ENCODE results near the gene ARHGAP24. TPM values are rescaled to one million over a fixed set of nuclear protein-coding genes. Genes with fewer than 3 reads are reported as not detected.

Gene ARHGAP24
- total RNA-seq, 1 experiment from 2014 or later, result 2.1 TPM

- no peaks in the 10 kb centered on the region for H3K4me1 Mint-ChIP-seq
- no peak overlapping the region for H3K4me3 Mint-ChIP-seq
- ChIA-PET CTCF (no interaction called here), POLR2A (no interaction called here)
- no peak for ATAC-seq
- no peaks in the 10 kb centered on the region for H3K9me3 Mint-ChIP-seq
- H3K36me3 Mint-ChIP-seq, result no peaks in the 10 kb centered on the region
- DNase-seq (ENCODE audit: low spot score), result no peak
- H3K27ac Mint-ChIP-seq, result no peak overlapping the region
- no peaks in the 10 kb centered on the region for H3K27me3 Mint-ChIP-seq (ENCODE audit: low read depth)
- TF ChIP-seq HMGA2 (CRISPR knock-in tag; IDR thresholded peaks at IDR 0.05) (no peak), CBFB (CRISPR knock-in tag; IDR thresholded peaks at IDR 0.05; ENCODE audit: low read depth) (no peak), ATF1 (CRISPR knock-in tag; IDR thresholded peaks at IDR 0.05) (no peak), ZNF671 (CRISPR knock-in tag; IDR thresholded peaks at IDR 0.05) (no peak), JUN (CRISPR knock-in tag; IDR thresholded peaks at IDR 0.05) (no peak), ETV6 (CRISPR knock-in tag; IDR thresholded peaks at IDR 0.05) (no peak), EMX1 (CRISPR knock-in tag; IDR thresholded peaks at IDR 0.05) (no peak), ZNF121 (CRISPR knock-in tag; IDR thresholded peaks at IDR 0.05) (no peak)
- TF ChIP-seq, protein P1, sequence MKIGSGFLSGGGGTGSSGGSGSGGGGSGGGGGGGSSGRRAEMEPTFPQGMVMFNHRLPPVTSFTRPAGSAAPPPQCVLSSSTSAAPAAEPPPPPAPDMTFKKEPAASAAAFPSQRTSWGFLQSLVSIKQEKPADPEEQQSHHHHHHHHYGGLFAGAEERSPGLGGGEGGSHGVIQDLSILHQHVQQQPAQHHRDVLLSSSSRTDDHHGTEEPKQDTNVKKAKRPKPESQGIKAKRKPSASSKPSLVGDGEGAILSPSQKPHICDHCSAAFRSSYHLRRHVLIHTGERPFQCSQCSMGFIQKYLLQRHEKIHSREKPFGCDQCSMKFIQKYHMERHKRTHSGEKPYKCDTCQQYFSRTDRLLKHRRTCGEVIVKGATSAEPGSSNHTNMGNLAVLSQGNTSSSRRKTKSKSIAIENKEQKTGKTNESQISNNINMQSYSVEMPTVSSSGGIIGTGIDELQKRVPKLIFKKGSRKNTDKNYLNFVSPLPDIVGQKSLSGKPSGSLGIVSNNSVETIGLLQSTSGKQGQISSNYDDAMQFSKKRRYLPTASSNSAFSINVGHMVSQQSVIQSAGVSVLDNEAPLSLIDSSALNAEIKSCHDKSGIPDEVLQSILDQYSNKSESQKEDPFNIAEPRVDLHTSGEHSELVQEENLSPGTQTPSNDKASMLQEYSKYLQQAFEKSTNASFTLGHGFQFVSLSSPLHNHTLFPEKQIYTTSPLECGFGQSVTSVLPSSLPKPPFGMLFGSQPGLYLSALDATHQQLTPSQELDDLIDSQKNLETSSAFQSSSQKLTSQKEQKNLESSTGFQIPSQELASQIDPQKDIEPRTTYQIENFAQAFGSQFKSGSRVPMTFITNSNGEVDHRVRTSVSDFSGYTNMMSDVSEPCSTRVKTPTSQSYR (CRISPR knock-in tag; IDR thresholded peaks at IDR 0.05), result no peak
These were observed 241.2 kb downstream of the ARHGAP24 start for GRCh38 chr4:85715991-85716737.

DNA sequence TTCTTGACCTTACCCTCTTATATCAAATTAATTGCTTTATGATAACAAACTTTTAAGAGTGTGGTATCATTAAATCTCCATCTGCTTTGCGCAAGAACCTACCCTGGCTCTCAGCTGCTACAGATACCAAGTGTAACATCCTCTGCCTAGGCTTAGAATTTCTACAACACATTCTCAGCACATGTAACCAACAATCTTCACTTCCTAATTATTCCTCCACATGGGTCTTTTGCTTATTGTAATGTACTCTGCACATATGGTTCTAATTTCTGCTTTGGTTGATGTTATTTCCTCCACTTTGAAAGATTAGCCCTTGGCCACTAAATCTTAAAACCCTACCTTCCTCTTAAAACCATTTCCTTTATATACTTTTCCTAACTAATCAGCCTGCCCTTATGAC, 242.4 kb downstream of the ARHGAP24 start:
- ATAC-seq (no peak), DNase-seq (ENCODE audit: low spot score) (no peak)
- no peaks in the 10 kb centered on the region for H3K4me1 Mint-ChIP-seq
- ChIA-PET POLR2A (no interaction called here), CTCF (no interaction called here)
- TF ChIP-seq NR1H2 (CRISPR knock-in tag; IDR thresholded peaks at IDR 0.05), result no peak
- no peak for TF ChIP-seq RELA (CRISPR knock-in tag; IDR thresholded peaks at IDR 0.05; ENCODE audit: borderline replicate concordance)
- TF ChIP-seq IRF1 (CRISPR knock-in tag; IDR thresholded peaks at IDR 0.05), result no peak
- no peak for TF ChIP-seq FOXP1 (CRISPR knock-in tag; IDR thresholded peaks at IDR 0.05; ENCODE audit: borderline replicate concordance)
- TF ChIP-seq, protein P2, sequence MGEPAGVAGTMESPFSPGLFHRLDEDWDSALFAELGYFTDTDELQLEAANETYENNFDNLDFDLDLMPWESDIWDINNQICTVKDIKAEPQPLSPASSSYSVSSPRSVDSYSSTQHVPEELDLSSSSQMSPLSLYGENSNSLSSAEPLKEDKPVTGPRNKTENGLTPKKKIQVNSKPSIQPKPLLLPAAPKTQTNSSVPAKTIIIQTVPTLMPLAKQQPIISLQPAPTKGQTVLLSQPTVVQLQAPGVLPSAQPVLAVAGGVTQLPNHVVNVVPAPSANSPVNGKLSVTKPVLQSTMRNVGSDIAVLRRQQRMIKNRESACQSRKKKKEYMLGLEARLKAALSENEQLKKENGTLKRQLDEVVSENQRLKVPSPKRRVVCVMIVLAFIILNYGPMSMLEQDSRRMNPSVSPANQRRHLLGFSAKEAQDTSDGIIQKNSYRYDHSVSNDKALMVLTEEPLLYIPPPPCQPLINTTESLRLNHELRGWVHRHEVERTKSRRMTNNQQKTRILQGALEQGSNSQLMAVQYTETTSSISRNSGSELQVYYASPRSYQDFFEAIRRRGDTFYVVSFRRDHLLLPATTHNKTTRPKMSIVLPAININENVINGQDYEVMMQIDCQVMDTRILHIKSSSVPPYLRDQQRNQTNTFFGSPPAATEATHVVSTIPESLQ (CRISPR knock-in tag; IDR thresholded peaks at IDR 0.05), result no peak
- TF ChIP-seq, protein P3, sequence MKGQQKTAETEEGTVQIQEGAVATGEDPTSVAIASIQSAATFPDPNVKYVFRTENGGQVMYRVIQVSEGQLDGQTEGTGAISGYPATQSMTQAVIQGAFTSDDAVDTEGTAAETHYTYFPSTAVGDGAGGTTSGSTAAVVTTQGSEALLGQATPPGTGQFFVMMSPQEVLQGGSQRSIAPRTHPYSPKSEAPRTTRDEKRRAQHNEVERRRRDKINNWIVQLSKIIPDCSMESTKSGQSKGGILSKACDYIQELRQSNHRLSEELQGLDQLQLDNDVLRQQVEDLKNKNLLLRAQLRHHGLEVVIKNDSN (CRISPR knock-in tag; IDR thresholded peaks at IDR 0.05), result no peak
- no peak for TF ChIP-seq TEAD1 (CRISPR knock-in tag; IDR thresholded peaks at IDR 0.05)
- TF ChIP-seq ZNF263 (CRISPR knock-in tag; IDR thresholded peaks at IDR 0.05; ENCODE audit: low read depth), result no peak
- no peak for TF ChIP-seq SOX15 (CRISPR knock-in tag; IDR thresholded peaks at IDR 0.05)
- no peak for TF ChIP-seq ZNF396 (CRISPR knock-in tag; IDR thresholded peaks at IDR 0.05; ENCODE audit: borderline replicate concordance)
- TF ChIP-seq ZSCAN18 (CRISPR knock-in tag; IDR thresholded peaks at IDR 0.05), result no peak
- TF ChIP-seq EMX1 (CRISPR knock-in tag; IDR thresholded peaks at IDR 0.05), result no peak
- no peak for TF ChIP-seq ZBTB43 (CRISPR knock-in tag; IDR thresholded peaks at IDR 0.05)
- H3K9me3 Mint-ChIP-seq, result no peaks in the 10 kb centered on the region
- H3K36me3 Mint-ChIP-seq, result no peaks in the 10 kb centered on the region
- H3K27ac Mint-ChIP-seq, result no peak overlapping the region
- no peaks in the 10 kb centered on the region for H3K27me3 Mint-ChIP-seq (ENCODE audit: low read depth)
- H3K4me3 Mint-ChIP-seq, result no peak overlapping the region
